Fibroblast of lung (primary cell): ENCODE data around the gene ZNF507.

Experiments
- EZH2 ChIP-seq: IDR thresholded peaks from 2 replicates; pipeline ENCODE4 v1.5.1; 2012; ENCODE audit warnings: low read length, control low read depth, mild to moderate bottlenecking; ENCODE audit errors: missing control alignments
- TF ChIP-seq, protein P1 (sequence below), 2 donors: IDR thresholded peaks in 1 of 2; conservative IDR thresholded peaks in 1 of 2; 1 replicate in 1 of 2; 2 replicates in 1 of 2; pipeline ENCODE4 v1.5.1; 2011 to 2012; ENCODE audit warnings: low read length in 2 of 2, control low read depth in 1 of 2, inconsistent platforms in 1 of 2, low read depth in 1 of 2, mild to moderate bottlenecking in 1 of 2

DNA sequence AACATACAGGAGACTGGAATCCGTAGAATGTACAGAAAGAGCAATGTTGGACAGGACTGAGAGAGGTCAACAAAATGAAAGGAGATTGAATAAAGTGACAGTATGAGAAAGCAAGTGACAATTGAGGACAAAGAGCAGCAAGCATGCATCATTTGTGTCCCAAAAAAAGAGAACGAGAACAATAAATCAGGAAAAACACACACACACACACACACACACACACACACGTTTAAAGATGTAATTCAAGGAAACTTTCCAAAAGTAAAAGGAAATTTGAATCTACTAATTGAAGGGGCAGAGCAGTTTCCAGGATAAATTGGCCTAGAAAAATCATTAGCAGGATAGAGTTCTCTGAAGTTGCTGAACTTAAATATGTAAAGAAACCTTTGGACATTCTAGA lies 77.0 kb downstream of the ZNF507 start:
- TF ChIP-seq, protein P1, sequence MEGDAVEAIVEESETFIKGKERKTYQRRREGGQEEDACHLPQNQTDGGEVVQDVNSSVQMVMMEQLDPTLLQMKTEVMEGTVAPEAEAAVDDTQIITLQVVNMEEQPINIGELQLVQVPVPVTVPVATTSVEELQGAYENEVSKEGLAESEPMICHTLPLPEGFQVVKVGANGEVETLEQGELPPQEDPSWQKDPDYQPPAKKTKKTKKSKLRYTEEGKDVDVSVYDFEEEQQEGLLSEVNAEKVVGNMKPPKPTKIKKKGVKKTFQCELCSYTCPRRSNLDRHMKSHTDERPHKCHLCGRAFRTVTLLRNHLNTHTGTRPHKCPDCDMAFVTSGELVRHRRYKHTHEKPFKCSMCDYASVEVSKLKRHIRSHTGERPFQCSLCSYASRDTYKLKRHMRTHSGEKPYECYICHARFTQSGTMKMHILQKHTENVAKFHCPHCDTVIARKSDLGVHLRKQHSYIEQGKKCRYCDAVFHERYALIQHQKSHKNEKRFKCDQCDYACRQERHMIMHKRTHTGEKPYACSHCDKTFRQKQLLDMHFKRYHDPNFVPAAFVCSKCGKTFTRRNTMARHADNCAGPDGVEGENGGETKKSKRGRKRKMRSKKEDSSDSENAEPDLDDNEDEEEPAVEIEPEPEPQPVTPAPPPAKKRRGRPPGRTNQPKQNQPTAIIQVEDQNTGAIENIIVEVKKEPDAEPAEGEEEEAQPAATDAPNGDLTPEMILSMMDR (conservative IDR thresholded peaks at IDR 0.05 in 1 of 2, IDR thresholded peaks at IDR 0.05 in 1 of 2; ENCODE audit: low read depth in 1 of 2, low read length in 2 of 2) = no peak
- TF ChIP-seq EZH2 = no peak
